AG08395 (cell line): ENCODE measurements around the gene AFF3.
"Not testable (repeated sequence)": the region's sequence is repeated elsewhere in the genome, so short reads cannot be mapped to it uniquely, and the experiment has no call there.

Source experiments
- DNase-seq: peaks from one replicate; pipeline ENCODE4 v3.0.0; 2012; ENCODE audit warnings: mixed read lengths, low spot score

AFF3 gene

DNA sequence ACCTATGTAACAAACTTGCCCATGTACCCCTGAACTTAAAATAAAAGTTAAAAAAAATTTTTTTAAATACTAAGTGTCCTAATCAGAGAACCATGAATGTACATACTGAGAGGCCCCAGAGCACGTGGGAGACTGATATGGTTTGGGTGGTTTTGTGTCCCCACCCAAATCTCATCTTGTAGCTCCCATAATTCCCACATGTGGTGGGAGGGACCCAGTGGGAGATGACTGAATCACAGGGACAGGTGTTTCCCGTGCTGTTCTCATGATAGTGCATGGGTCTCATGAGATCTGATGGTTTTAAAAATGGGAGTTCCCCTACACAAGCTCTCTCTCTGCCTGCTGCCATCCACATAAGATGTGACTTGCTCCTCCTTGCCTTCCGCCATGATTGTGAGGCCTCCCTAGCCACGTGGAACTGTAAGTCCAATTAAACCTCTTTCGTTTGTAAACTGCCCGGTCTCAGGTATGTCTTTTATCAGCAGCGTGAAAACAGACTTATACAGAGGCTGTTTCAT, 214.6 kb downstream of the AFF3 start:
- DNase-seq, result not testable (repeated sequence)

DNA sequence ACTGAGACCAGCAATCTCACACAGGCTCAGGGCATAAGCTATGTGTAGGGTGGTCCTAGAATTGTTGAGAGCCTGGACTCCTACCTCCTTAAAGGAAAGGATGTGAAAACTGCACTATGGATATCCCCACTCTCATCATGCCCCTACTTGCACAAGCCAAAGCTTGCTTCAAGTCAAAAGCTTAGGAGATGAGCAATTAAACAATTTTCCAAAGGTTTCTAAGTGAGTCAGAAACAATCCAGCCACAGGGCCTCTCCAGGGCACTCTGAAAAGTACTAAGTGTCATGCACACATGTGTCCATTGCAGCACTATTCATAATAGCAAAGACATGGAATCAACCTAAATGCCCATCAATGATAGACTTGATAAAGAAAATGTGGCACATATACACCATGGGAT, 215.4 kb downstream of the AFF3 start:
- peak; percentile 57 for DNase-seq

- no peak for DNase-seq
Observed at GRCh38 chr2:99925960-99926359, 216.4 kb downstream of the AFF3 start.

DNA sequence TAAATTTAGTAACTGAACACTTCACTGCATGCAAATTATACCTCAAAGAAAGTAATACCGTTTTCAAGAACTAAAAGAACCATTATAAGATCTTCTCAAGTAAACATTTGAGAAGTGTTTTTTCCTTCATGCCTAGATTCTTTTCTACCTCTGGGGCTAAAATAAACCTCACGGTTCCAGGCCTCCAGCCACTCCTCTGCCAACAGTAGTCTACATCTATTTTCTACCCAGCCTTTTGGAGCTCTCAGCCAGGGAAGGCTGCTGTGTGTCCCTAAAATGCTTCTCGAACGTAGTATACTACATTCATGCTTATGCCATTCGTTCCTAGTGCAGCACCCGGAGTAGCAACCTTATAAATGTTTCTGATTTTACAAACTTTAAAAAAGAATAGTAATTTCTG, 219.7 kb downstream of the AFF3 start:
- DNase-seq, result no peak

- no peak for DNase-seq
Observed at GRCh38 chr2:99921903-99922302, 220.5 kb downstream of the AFF3 start.

DNA sequence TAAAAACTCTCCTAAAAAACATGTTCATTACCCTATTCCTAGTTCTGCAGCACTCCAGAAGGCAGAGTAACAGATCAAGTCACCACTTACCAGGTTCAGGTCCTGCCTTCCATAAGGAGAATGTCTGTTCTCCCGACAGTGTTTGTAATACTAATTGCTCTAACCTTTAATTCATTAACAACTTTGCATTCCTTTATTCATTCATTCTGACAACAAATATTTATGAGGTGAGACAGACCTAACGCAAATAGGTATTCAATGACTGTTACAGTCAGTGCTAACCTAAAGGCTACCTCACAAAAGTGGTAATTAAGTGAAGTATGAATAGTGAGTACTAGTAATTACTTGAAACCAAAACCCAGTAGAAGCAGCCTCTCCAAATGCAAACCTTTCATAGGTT, 224.0 kb downstream of the AFF3 start:
- DNase-seq, result no peak

DNA sequence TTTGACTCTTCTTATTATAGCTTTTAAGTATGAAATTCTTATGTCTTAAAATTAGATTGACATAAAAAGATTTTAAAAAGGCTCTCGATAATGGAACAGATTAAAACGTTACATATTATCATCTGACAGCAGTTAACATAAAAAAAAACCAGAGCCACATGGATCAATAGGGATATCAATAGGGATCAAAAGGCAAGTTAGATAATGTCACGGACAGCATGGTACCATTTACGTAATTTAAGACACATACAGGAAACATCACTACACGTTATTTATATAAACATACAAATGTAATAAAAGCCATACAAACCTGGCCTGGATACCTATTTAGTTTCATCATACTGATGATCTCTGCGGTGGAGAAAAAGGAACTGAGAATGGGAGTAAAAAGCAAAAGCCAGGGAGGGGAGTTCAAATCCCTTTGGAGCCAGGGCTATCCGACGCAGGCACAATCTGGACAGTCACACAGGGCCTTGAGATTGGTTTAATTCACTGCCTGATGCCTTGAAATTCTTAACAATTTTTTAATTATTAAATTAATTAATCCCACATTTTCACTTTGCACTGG, 227.2 kb downstream of the AFF3 start:
- no peak for DNase-seq

- DNase-seq, result no peak
Observed at GRCh38 chr2:99911736-99912135, 230.7 kb downstream of the AFF3 start.

- DNase-seq, result no peak
Observed at GRCh38 chr2:99910902-99911301, 231.5 kb downstream of the AFF3 start.

GRCh38 chr2:99905636-99906035, 236.8 kb downstream of the AFF3 start:
- DNase-seq, result no peak

GRCh38 chr2:99905025-99905424, 237.4 kb downstream of the AFF3 start:
- no peak for DNase-seq

- no peak for DNase-seq
Observed at GRCh38 chr2:99903981-99904380, 238.4 kb downstream of the AFF3 start.

- no peak for DNase-seq
Observed at GRCh38 chr2:99900556-99900955, 241.8 kb downstream of the AFF3 start.

GRCh38 chr2:99899882-99900281, 242.5 kb downstream of the AFF3 start:
- no peak for DNase-seq

- no peak for DNase-seq
Observed at GRCh38 chr2:99899058-99899855, 243.1 kb downstream of the AFF3 start.

GRCh38 chr2:99898336-99899048, 243.9 kb downstream of the AFF3 start:
- no peak for DNase-seq

- no peak for DNase-seq
Observed at GRCh38 chr2:99891428-99891780, 251.0 kb downstream of the AFF3 start.

DNA sequence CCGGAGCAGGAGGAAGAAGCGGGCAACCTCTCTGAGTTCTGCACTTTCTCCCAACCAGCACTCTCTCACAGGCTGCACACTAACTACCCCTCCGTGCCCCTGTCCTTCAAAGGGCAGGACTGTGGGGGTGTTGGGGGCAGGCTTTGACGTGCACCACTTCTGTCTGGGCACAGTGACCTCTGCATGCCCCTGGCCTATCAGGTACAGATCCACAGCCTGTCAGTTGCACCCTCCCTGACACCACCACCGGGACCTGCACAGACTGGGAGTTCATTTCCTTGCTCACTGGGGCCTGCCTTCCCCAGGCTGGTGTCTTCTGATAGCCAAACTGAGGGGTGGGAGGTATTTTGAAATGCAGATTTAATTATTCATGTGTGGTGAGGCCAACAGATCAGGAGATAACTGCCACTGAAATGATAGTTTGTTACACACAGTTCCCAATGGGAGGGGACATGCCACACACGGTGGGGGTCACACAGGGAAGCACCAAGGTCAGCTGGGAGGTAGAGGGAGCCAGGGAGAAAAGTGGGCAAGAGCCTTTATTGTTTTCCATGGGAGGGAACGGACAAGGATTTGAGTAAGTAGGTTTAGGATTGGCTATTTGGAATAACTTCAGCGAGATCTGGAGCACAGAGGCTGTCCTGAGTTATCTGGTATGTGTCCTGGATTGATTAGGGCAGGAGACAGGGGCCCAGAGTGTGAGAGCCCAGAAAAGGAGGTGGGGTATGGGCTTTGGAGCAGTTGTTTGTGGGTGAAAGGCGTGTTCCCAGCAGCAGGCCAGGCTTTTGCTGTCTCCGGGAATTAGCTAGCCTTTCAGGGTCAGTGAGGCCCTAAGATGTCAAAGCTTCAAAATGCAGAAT, 251.6 kb downstream of the AFF3 start:
- DNase-seq, result no peak

- no peak for DNase-seq
Observed at GRCh38 chr2:99888617-99889016, 253.8 kb downstream of the AFF3 start.

DNA sequence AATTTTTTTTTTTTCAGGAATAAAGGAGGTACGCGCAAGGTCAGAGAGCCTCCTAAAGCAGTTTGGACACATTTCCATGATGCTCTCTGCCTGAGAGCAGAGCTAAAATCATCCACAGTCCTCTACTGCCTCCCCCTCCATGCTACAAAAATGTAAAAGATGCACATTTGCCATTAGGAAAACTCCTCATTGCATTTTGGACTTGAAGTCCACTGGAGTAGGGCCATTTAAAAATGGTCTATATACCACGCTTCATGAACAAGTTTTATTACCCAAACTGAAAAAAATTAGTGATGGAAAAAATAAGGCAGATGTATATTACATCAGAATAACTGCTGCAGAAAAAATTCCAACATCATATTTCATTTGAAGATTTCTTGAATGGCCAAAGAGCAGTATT, 256.0 kb downstream of the AFF3 start:
- no peak for DNase-seq

DNA sequence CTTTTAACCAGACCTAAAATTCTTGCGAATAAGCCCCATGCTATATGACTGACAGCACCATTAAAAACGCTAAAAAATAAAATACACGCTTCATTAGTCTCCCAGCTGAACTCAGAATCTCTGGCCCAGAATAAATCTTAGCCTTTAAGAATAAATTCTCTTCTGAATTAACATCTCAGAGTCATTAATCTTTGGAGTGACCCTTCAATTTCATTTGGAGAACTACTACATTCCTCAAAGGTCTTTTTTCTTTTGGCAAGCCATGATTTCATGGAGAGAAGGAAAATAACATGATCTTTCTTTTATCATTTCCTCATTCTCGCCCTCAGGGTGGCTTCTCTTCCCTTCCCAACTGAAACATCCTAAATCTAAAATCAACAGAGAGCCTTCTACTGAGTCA, 259.0 kb downstream of the AFF3 start:
- no peak for DNase-seq

DNA sequence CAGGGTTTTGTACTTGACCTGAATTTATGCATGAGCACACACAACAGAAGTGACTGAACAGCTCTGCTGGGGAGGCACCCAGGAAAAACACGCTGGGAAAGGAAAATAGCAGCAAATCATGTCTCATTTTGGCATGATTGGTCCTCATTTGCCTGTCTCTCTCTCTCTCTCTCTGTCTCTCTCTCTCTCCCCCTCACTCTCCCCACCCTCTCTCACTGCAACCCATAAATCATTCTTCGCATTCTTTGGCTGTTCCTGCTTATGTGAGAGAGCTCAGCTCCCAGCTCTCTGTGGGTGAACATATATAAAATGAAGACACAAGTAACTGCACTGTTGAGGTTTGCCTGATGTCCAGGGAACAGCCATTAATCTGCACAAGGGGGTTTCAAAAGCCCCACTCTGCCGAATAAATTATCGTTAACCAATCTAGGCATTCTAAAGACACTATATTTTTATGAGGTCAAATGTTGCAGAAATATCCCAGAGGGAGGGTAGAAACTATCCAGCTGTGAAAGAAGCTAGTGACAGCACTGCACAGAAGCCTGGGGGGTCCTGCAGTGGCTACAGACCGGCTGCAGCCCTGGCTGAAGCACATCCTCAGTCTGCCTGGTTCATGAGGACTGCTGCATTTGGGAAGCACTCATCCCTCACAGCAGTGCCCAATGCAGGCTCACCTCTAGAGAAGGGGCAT, 260.3 kb downstream of the AFF3 start:
- DNase-seq, result peak; percentile 27
